ENCODE results near the gene PHF20. TPM values are rescaled to one million over a fixed set of nuclear protein-coding genes. Genes with fewer than 3 reads are reported as not detected.

PHF20 gene
- polyA plus RNA-seq, 1 donor from 2014 or later = 49.2 TPM

DNA sequence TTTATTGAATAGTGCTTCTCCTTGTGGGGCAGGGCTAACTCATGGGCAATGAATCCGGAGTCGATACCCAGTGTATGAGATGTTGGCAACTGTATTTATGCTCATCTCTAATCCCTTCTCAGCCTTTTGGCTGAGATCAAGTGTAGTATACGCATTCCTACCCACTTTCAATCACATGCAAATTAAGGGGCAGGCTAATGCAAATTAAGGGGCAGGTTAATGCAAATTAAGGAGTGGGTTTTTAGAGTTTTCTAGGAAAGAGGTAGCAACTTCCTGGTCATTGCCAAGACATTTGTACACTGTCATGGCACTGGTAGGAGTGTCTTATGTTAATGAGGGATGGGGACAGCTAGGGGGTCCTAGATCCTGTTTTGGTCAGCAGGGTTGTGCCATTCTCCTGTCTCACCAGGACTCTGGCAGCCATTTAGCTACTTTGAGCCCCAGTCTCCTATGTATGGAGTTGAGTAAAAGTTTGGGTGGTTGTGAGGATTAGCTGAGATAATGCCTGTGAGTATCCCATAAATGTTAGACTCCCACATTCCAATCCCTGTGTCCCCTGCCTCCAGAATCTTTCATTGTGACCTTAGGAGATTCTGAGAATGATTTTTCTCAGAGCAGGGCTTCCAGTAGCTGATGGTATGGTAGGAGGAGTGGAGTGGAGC is 196.3 kb downstream of the PHF20 start, which contains the start of gene CNBD2:
Gene CNBD2 (plus strand): TSS at position 612 of the 662 bp plus-strand sequence. CDS start 173 bp downstream, outside the sequence.
- Histone ChIP-seq H3F3A (ENCODE audit: insufficient read depth, low read length, poor library complexity, severe bottlenecking) (no peaks in the 10 kb centered on the region), H3K27me3 (ENCODE audit: insufficient read depth, low read depth, low read length) (no peaks in the 10 kb centered on the region), H2AFZ (ENCODE audit: low read depth, low read length) (no peak within 1 kb of the TSS), H3K4me3 (ENCODE audit: low read length) (no peak within 1 kb of the TSS), H3K36me3 (ENCODE audit: insufficient read depth, low read length) (no peaks in the 10 kb centered on the region), H3K27ac (ENCODE audit: low read length) (no peak within 1 kb of the TSS), H3K9ac (ENCODE audit: low read length) (no peak within 1 kb of the TSS), H3K9me2 (ENCODE audit: insufficient read depth, low read length) (no peaks in the 10 kb centered on the region), H3K4me2 (ENCODE audit: low read length) (no peak within 1 kb of the TSS), H3K9me3 (ENCODE audit: low read length) (no peaks in the 10 kb centered on the region), H4K20me1 (ENCODE audit: insufficient read depth) (no peaks in the 10 kb centered on the region), H3K79me2 (replicated peaks; ENCODE audit: insufficient read depth, low read length) (no peaks in the 10 kb centered on the region)
- TF ChIP-seq POLR2AphosphoS5 (IDR thresholded peaks at IDR 0.05) (no peak), CTCF (IDR thresholded peaks at IDR 0.05; ENCODE audit: poor library complexity, severe bottlenecking) (no peak), MXI1 (conservative IDR thresholded peaks at IDR 0.05; ENCODE audit: poor library complexity, severe bottlenecking) (no peak), EZH2 (IDR thresholded peaks at IDR 0.05; ENCODE audit: borderline replicate concordance, insufficient read depth, low read length, poor library complexity, severe bottlenecking) (no peak)

GRCh38 chr20:35968930-35969329 is 197.1 kb downstream of the PHF20 start:
- Histone ChIP-seq H4K20me1 (ENCODE audit: insufficient read depth) (no peaks in the 10 kb centered on the region), H2AFZ (ENCODE audit: low read depth, low read length) (no peak overlapping the region), H3K79me2 (replicated peaks; ENCODE audit: insufficient read depth, low read length) (no peaks in the 10 kb centered on the region), H3K9ac (ENCODE audit: low read length) (no peak overlapping the region), H3K4me3 (ENCODE audit: low read length) (no peak overlapping the region), H3K36me3 (ENCODE audit: insufficient read depth, low read length) (no peaks in the 10 kb centered on the region), H3F3A (ENCODE audit: insufficient read depth, low read length, poor library complexity, severe bottlenecking) (no peaks in the 10 kb centered on the region), H3K27me3 (ENCODE audit: insufficient read depth, low read depth, low read length) (no peaks in the 10 kb centered on the region), H3K9me3 (ENCODE audit: low read length) (no peaks in the 10 kb centered on the region), H3K9me2 (ENCODE audit: insufficient read depth, low read length) (no peaks in the 10 kb centered on the region), H3K4me2 (ENCODE audit: low read length) (no peak overlapping the region), H3K27ac (ENCODE audit: low read length) (no peak overlapping the region)
- TF ChIP-seq RAD21 (conservative IDR thresholded peaks at IDR 0.05) = no peak

DNA sequence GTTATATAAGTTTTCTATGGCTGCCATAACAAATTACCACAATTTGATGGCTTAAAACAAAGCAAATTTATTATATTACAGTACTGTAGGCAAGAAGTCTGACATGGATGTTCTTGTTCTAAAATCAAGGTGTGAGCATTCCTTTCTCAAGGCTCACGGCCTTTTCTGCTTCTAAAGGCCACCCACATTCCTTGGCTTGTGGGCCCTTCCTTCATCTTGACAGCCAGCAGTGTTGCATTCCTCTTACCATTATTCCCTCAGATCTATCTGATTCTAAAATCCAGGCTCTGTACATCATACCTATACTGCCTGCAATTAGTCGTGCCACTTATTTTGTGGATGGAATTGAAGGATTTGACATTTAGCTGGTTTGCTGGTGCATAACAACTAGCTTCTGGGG is 200.2 kb downstream of the PHF20 start:
- no peak overlapping the region for H3K9ac ChIP-seq (ENCODE audit: low read length)
- TF ChIP-seq REST (IDR thresholded peaks at IDR 0.05; ENCODE audit: borderline replicate concordance) (no peak), EP300 (conservative IDR thresholded peaks at IDR 0.05; ENCODE audit: poor library complexity, severe bottlenecking) (no peak), TAF1 (IDR thresholded peaks at IDR 0.05; ENCODE audit: low read depth) (no peak), POLR2AphosphoS5 (IDR thresholded peaks at IDR 0.05) (no peak), CTCF (IDR thresholded peaks at IDR 0.05; ENCODE audit: poor library complexity, severe bottlenecking) (no peak), SMC3 (conservative IDR thresholded peaks at IDR 0.05; ENCODE audit: poor library complexity) (no peak), EZH2 (IDR thresholded peaks at IDR 0.05; ENCODE audit: borderline replicate concordance, insufficient read depth, low read length, poor library complexity, severe bottlenecking) (no peak)

More for the DNA sequence above, 200.2 kb downstream of the PHF20 start:
- Histone ChIP-seq H2AFZ (ENCODE audit: low read depth, low read length) (no peak overlapping the region), H3K4me3 (ENCODE audit: low read length) (no peak overlapping the region), H3K4me2 (ENCODE audit: low read length) (no peak overlapping the region), H3K9me3 (ENCODE audit: low read length) (no peaks in the 10 kb centered on the region), H4K20me1 (ENCODE audit: insufficient read depth) (no peaks in the 10 kb centered on the region), H3K27me3 (ENCODE audit: insufficient read depth, low read depth, low read length) (no peaks in the 10 kb centered on the region), H3K9me2 (ENCODE audit: insufficient read depth, low read length) (no peaks in the 10 kb centered on the region), H3K79me2 (replicated peaks; ENCODE audit: insufficient read depth, low read length) (no peaks in the 10 kb centered on the region), H3F3A (ENCODE audit: insufficient read depth, low read length, poor library complexity, severe bottlenecking) (no peaks in the 10 kb centered on the region), H3K36me3 (ENCODE audit: insufficient read depth, low read length) (no peaks in the 10 kb centered on the region), H3K27ac (ENCODE audit: low read length) (no peak overlapping the region)
